Adrenal gland (tissue), 12 donors: ENCODE measurements around the gene PERP. TPM values are rescaled to one million over a fixed set of nuclear protein-coding genes. Genes with fewer than 3 reads are reported as not detected.

Experiments
- DNase-seq, 7 donors: peaks; one replicate each; pipeline ENCODE4 v3.0.0-alpha.2; 2019 to 2020
- H3K27ac ChIP-seq, 5 donors: fragments of 200-600 bp; sonication (generic) in 4 of 5; 1 replicate in 3 of 5; 2 replicates in 2 of 5; pipeline versions ENCODE4 v1.5.1 to v1.8.0; 2016 to 2020; ENCODE audit warnings: mild to moderate bottlenecking in 1 of 5
- H3K27me3 ChIP-seq: fragments of 200-600 bp; 2 replicates; pipeline ENCODE4 v1.8.0; 2021
- H3K36me3 ChIP-seq, 2 donors: fragments of 200-600 bp; replicated peaks in 1 of 2; 1 replicate in 1 of 2; 2 replicates in 1 of 2; pipeline versions ENCODE4 v1.5.1 to v1.8.0; 2018 to 2022
- H3K4me1 ChIP-seq, 2 donors: fragments of 200-600 bp; replicated peaks in 1 of 2; 1 replicate in 1 of 2; 2 replicates in 1 of 2; pipeline versions ENCODE4 v1.5.1 to v1.8.0; 2018 to 2021
- H3K4me3 ChIP-seq, 4 donors: fragments of 200-600 bp; sonication (generic) in 3 of 4; one replicate each; pipeline ENCODE4 v1.5.1; 2016 to 2018
- H3K9me3 ChIP-seq, 3 donors: fragments of 200-600 bp; sonication (generic) in 1 of 3; replicated peaks in 1 of 3; 1 replicate in 2 of 3; 2 replicates in 1 of 3; pipeline versions ENCODE4 v1.5.1 to v1.8.0; 2016 to 2021
- CTCF ChIP-seq, 6 experiments: fragments of 450-650 bp in 4 of 6; fragments of 200-600 bp in 2 of 6; sonication (generic) in 1 of 6; IDR thresholded peaks; 1 replicate in 5 of 6; 2 replicates in 1 of 6; pipeline versions ENCODE4 v1.5.1 to v1.8.0; 2016 to 2021; ENCODE audit warnings: antibody characterized with exemption in 6 of 6, mild to moderate bottlenecking in 2 of 6, moderate library complexity in 1 of 6
- POLR2A ChIP-seq, 2 donors: fragments of 450-650 bp; IDR thresholded peaks; one replicate each; pipeline ENCODE4 v1.6.1; 2017; ENCODE audit warnings: antibody characterized with exemption in 2 of 2, mild to moderate bottlenecking in 2 of 2, moderate library complexity in 1 of 2
- WGBS, 4 donors: extraction: QIAGEN DNeasy Blood & Tissue Kit in 2 of 4; methylation state at CpG; one replicate each; pipeline versions ENCODE4 v1.1.5 to v1.1.7; 2013 to 2017; 5-methylcytosine and 5-hydroxymethylcytosine counted together
- intact Hi-C, 2 donors: fragments of 100-400 bp; cut with DNase I; formaldehyde crosslinking; loops; one replicate each; pipeline versions ENCODE4 v1.14.1 to v1.15.0; 2022 to 2023
- polyA plus RNA-seq, 3 donors: library from polyadenylated mRNA; stranded (reverse); fragments of 200-250 nt in 2 of 3; fragments of 350-450 nt in 1 of 3; fragmentation: Illumina TruSeq in 1 of 3; extraction: RNeasy Lipid Tissue Mini Kit (QIAGEN cat#74804) in 1 of 3; gene quantifications; one replicate each; pipeline ENCODE4 v1.2.3, GENCODE V29; 2013 to 2014
- total RNA-seq, 9 donors: library from RNA; depleted of rRNA in 4 of 9; stranded (reverse); fragments of >200 nt in 4 of 9; fragments of 120-200 nt in 1 of 9; fragmentation: NEBNext Ultra II Directional in 1 of 9; extraction: Animal tissue kit (Norgen Biotek cat#: 25700) in 1 of 9; gene quantifications; one replicate each; pipeline versions ENCODE4 v1.1.0 to v1.2.4, GENCODE V29; 2013 to 2023
- donor health status: healthy with polysubstance abuse.
- donor health status: Bipolar disorder and iron deficiency.
- donor health status: DM: yes; HTN: yes; CAD: no.
- donor health status: DM: no; HTN: no; CAD: no.
- donor health status: DM: no; HTN: no; CAD: no.
- donor health status: DM: yes; HTN: yes; CAD: no.

PERP gene
- total and polyA plus RNA-seq, 12 donors, result 0.17 to 15.0 (median 8.3) TPM

- Histone ChIP-seq H3K27ac (no peak overlapping the region), H3K27me3 (no peaks in the 10 kb centered on the region), H3K4me3 (no peak overlapping the region), H3K9me3 (no peaks in the 10 kb centered on the region), H3K4me1 (no peaks in the 10 kb centered on the region), H3K36me3 (no peaks in the 10 kb centered on the region)
- intact Hi-C loops, result no loop called here
- WGBS, 4 donors, result 69 to 75% (median 70%) methylated on average over 5 of the region's 5 CpGs
- DNase-seq, result no peak
- TF ChIP-seq POLR2A (IDR thresholded peaks at IDR 0.05), result no peak
Observed at GRCh38 chr6:138099832-138100231, 7.4 kb downstream of the PERP start.

GRCh38 chr6:138098306-138098705, 8.9 kb downstream of the PERP start:
- 67 to 83% (median 78%) methylated on average over 2 of the region's 2 CpGs for WGBS, 4 donors

GRCh38 chr6:138094260-138094659, 13.0 kb downstream of the PERP start:
- Histone ChIP-seq H3K36me3 (no peaks in the 10 kb centered on the region), H3K4me3 (no peak overlapping the region), H3K4me1 (no peaks in the 10 kb centered on the region), H3K27ac (no peak overlapping the region), H3K27me3 (no peaks in the 10 kb centered on the region), H3K9me3 (no peaks in the 10 kb centered on the region)
- DNase-seq, result no peak
- 98 to 100% (median 99%) methylated on average over 1 of the region's 1 CpG for WGBS, 4 donors
- no peak for TF ChIP-seq CTCF (IDR thresholded peaks at IDR 0.05)
- TF ChIP-seq POLR2A (IDR thresholded peaks at IDR 0.05), result no peak
- intact Hi-C loops, result no loop called here

More at GRCh38 chr6:138098306-138098705, 8.9 kb downstream of the PERP start:
- intact Hi-C loops, result no loop called here
- H3K27me3 ChIP-seq, result no peaks in the 10 kb centered on the region
- H3K27ac ChIP-seq, result no peak overlapping the region
- TF ChIP-seq POLR2A (IDR thresholded peaks at IDR 0.05), result no peak
- TF ChIP-seq CTCF (IDR thresholded peaks at IDR 0.05), result no peak
- H3K36me3 ChIP-seq, result no peaks in the 10 kb centered on the region
- H3K9me3 ChIP-seq, result no peaks in the 10 kb centered on the region
- no peaks in the 10 kb centered on the region for H3K4me1 ChIP-seq
- no peak overlapping the region for H3K4me3 ChIP-seq
- DNase-seq, result no peak

GRCh38 chr6:138093632-138094031, 13.6 kb downstream of the PERP start:
- no peak for DNase-seq
- TF ChIP-seq CTCF (IDR thresholded peaks at IDR 0.05) (no peak), POLR2A (IDR thresholded peaks at IDR 0.05) (no peak)
- H3K9me3 ChIP-seq, result no peaks in the 10 kb centered on the region
- no peaks in the 10 kb centered on the region for H3K27me3 ChIP-seq
- no peak overlapping the region for H3K27ac ChIP-seq
- WGBS, 4 donors, result 92 to 98% (median 93%) methylated on average over 2 of the region's 2 CpGs
- H3K36me3 ChIP-seq, result no peaks in the 10 kb centered on the region
- H3K4me1 ChIP-seq, result no peaks in the 10 kb centered on the region
- intact Hi-C loops, result no loop called here
- no peak overlapping the region for H3K4me3 ChIP-seq

GRCh38 chr6:138092686-138093085, 14.5 kb downstream of the PERP start:
- no peak for DNase-seq
- Histone ChIP-seq H3K4me1 (peaks cover 0 to 4% of the 10 kb centered on the region in 2 donors), H3K27ac (no peak overlapping the region), H3K9me3 (no peaks in the 10 kb centered on the region), H3K27me3 (no peaks in the 10 kb centered on the region), H3K4me3 (no peak overlapping the region), H3K36me3 (no peaks in the 10 kb centered on the region)
- 42 to 80% (median 71%) methylated on average over 4 of the region's 4 CpGs for WGBS, 4 donors
- TF ChIP-seq POLR2A (IDR thresholded peaks at IDR 0.05) (no peak), CTCF (IDR thresholded peaks at IDR 0.05) (no peak)
- intact Hi-C loops, result no loop called here
